ENCODE measurements around the gene MOK.

Gene MOK

DNA sequence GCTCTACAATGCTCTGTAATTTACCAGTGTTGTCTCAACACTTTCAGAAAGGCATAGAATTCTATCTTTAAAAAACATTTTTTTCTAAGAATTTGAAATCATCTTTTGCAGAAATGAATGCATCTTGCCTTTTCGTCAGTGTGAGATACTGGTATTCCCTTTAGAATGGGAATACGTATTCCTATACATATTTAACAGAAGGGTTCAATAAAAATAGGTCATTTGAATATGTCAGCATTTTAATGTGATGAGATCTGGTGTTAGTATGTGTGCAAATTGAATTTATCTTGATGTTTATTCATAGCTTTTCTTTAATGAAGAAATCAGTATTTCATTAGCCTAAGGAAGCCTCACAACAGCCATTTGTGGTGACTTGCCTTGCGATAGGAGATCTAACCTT is 121.1 kb downstream of the MOK start:
- DNase-seq (ENCODE audit: low read depth in 4 of 4, low spot score in 1 of 4), result no peak

DNA sequence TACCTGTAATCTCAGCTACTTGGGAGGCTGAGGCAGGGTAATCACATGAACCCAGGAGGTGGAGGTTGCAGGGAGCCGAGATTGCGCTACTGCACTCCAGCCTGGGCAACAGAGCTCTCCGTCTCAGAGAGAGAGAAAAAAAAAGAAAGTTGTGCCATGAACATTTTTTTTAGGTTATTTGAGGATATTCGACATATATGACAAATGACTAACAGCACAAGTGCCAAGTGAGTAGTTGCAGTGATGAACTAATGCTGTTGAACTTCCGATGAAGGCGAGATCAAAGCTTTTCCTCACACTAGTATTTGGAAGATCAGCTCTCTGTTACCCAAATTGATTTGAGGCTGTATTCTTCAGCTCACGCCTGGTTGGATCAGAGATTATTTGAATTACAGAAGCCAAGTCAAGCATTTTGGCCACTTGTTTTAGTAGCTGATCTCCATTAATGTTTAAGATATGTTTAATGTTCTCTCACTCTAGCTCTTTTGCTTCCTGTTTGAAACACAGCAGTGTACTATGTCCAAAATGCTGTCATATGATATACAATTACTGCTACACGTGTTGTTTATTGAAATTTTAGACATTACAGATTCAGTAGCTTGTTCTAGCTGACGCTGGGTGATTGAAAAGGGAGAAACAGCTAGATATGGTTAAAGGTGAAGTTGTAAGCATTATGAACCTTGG is 121.9 kb downstream of the MOK start:
- no peak for DNase-seq (ENCODE audit: low read depth in 4 of 4, low spot score in 1 of 4)

DNA sequence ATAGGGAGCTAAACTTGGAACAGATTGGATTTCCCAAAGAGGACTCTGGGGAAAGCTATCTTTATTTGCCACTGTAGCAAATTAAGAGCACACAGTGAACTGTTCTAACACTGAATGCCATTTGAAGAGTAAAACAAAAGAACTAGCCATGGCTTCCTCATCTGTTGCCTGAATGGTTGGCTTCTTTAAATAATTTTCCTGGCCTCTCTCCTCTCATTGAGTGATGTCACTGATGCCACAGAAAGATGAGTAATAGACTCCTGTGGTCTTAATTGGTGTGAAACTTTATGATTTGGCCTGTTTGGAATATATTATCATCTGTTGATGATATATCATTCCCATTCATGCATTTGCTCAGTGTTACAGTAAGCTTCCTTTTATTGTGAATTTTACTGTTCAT is 122.8 kb downstream of the MOK start:
- DNase-seq (ENCODE audit: low read depth in 4 of 4, low spot score in 1 of 4), result no peak

DNA sequence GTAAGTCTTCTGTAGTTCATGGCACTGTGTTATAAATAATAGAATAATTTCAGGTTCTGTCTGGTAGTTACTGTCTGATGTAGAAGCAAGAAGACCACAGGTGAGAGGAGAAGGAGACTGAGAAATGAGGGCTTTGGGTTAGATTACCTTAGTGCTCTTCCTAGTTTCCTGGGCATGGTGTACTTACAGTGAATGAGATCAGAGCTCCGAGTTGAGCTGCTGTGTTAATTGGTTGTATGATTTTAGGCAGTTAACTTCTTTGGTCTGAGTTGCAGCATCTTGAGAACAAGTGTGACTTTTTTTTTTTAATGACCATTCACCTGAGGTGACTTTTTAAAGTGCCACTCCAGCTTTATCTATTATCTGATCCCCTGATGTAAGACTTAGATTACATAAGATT is 123.8 kb downstream of the MOK start:
- no peak for DNase-seq (ENCODE audit: low read depth in 4 of 4, low spot score in 1 of 4)

DNA sequence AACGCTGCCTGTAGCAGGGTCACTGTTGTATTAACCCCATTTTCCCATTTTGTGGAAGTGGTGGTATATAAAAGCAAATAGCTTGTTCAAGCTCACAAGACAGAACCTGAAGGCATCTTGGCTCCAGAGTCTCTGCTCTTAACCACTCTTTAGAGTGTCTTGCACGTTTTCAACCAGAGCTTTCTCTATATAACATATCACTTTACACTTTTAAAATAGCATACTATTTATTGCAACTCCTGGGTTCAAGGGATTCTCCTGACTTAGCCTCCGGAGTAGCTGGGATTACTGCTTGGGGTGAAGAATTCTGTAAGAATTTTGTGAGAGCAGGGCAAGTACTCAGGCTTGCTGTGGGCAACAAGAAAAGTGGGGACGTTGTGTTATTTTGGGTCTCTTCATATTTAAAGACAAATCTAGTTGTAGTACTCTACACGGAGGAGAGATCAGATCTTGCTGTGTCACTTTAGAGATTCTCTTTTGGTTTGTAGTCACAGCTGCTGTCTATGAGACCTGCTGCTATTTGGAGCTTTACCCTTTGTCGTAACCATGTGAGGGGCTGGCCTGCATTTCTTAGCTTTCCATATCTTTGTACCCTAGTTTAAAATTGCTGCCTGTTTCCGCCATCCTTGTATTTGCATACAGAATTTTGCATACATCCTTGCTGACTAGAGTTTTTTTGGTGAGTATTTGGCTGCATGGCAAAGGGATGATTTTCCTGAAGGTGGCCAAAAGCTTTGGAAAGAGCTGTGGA is 124.5 kb downstream of the MOK start:
- no peak for DNase-seq (ENCODE audit: low read depth in 4 of 4, low spot score in 1 of 4)

All from stimulated activated CD4-positive, alpha-beta T cell treated with anti-CD3 and anti-CD28 coated beads, Interleukin-1b, Interleukin-23, amount 100 ng/mL, for 24 hours (primary cell).